Body of pancreas (tissue), 4 donors: ENCODE measurements around the gene POU3F1. TPM values are rescaled to one million over a fixed set of nuclear protein-coding genes. Genes with fewer than 3 reads are reported as not detected.

Experiments used
- ATAC-seq: fragments of 150-250 bp; one replicate; pipeline ENCODE4 v1.9.1; 2016
- DNase-seq, 4 donors: peaks; one replicate each; pipeline ENCODE4 v3.0.0-alpha.2; 2019
- H3K27ac ChIP-seq, 4 donors: fragments of 200-600 bp; sonication (generic); 1 replicate in 3 of 4; 2 replicates in 1 of 4; pipeline versions ENCODE4 v1.5.1 to v1.6.1; 2016 to 2019; ENCODE audit warnings: mild to moderate bottlenecking in 1 of 4, mixed read lengths in 1 of 4, moderate library complexity in 1 of 4
- H3K27me3 ChIP-seq, 2 donors: fragments of 200-600 bp; sonication (generic); one replicate each; pipeline ENCODE4 v1.6.0; 2016; ENCODE audit warnings: mild to moderate bottlenecking in 1 of 2
- H3K36me3 ChIP-seq, 2 donors: fragments of 200-600 bp; sonication (generic); replicated peaks in 1 of 2; 2 replicates each; pipeline ENCODE4 v1.5.1; 2016; ENCODE audit warnings: low read depth in 2 of 2; ENCODE audit not compliant: insufficient read depth in 1 of 2
- H3K4me1 ChIP-seq: fragments of 200-600 bp; sonication (generic); one replicate; pipeline ENCODE4 v1.6.0; 2016
- H3K4me3 ChIP-seq, 2 donors: fragments of 200-600 bp; sonication (generic); 1 replicate in 1 of 2; 2 replicates in 1 of 2; pipeline ENCODE4 v1.5.1; 2016 to 2019
- H3K9me3 ChIP-seq, 3 donors: fragments of 200-600 bp; sonication (generic); 1 replicate in 2 of 3; 2 replicates in 1 of 3; pipeline ENCODE4 v1.5.1; 2016
- POLR2A ChIP-seq, 3 donors: fragments of 450-650 bp; IDR thresholded peaks; one replicate each; pipeline ENCODE4 v1.6.1; 2016; ENCODE audit warnings: antibody characterized with exemption in 3 of 3, mild to moderate bottlenecking in 2 of 3
- WGBS, 2 donors: methylation state at CpG; one replicate each; pipeline ENCODE4 v1.1.5; 2017; 5-methylcytosine and 5-hydroxymethylcytosine counted together
- intact Hi-C: fragments of 100-400 bp; cut with DNase I; formaldehyde crosslinking; loops from one replicate; pipeline ENCODE4 v1.15.1; 2023
- microRNA-seq, 2 donors: library from miRNA; unstranded; fragments of <30 nt; microRNA quantifications; one replicate each; pipeline ENCODE4, GENCODE V29; 2016; ENCODE audit warnings: borderline number of aligned reads in 2 of 2, borderline replicate concordance in 2 of 2
- small RNA-seq: library from RNA; depleted of rRNA; stranded (forward); fragments of <200 nt; gene quantifications from one replicate; pipeline ENCODE3, GENCODE V24; 2016
- total RNA-seq, 2 donors: library from RNA; depleted of rRNA; stranded (reverse); fragments of >200 nt; gene quantifications; one replicate each; pipeline ENCODE4 v1.1.0, GENCODE V29; 2016
- TF ChIP-seq, protein P1 (sequence below), 7 experiments: fragments of 450-650 bp in 4 of 7; fragments of 200-600 bp in 3 of 7; sonication (generic) in 3 of 7; IDR thresholded peaks; one replicate each; pipeline ENCODE4 v1.5.1; 2016 to 2019; ENCODE audit warnings: antibody characterized with exemption in 7 of 7

POU3F1 gene
- total RNA-seq, 2 donors from 2014 or later, result not detected

DNA sequence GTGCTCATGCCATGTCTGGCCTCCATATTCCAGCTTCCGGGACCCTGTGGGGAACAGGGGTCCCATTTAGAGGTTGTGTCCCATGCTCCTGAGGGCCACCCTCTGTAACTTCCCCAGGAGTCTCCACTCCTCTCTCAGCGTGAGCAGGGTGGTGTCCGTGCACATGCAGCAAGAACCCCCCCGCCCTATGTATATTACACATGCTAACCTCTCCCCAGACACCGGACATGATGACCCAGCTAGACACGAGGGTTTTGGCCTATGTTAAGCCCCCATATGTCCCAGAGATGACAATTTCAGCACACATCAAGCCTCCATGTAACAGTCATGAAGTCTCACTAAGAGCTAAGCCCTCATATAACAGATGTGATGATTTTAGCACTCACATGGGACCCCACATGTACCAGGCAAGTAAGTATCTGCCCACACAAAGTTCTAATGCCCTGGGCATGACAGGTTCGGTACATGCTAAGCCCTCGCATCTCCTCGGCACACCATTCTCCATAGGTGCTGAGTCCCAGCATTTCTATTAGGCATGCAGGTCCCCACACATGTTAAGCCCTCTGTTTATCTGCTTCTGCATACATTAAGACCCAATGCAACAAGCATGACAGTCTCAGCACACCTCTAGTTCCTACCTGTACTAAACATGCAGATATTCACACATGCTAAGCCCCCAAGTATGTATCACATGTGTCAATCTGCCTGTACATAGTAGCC is 48.3 kb downstream of the POU3F1 start:
- intact Hi-C loops, result no loop called here
- no peaks in the 10 kb centered on the region for H3K9me3 ChIP-seq
- H3K36me3 ChIP-seq, result no peaks in the 10 kb centered on the region
- DNase-seq (no peak), ATAC-seq (no peak)
- no peaks in the 10 kb centered on the region for H3K27me3 ChIP-seq
- WGBS, 2 donors, result 77 to 93% methylated on average over 3 to 8 of the region's 9 CpGs
- H3K4me3 ChIP-seq, result no peak overlapping the region
- peak overlapping the region in 1 of 4 donors; percentile 73 for H3K27ac ChIP-seq
- no peak for TF ChIP-seq POLR2A (IDR thresholded peaks at IDR 0.05)
- TF ChIP-seq, protein P1, sequence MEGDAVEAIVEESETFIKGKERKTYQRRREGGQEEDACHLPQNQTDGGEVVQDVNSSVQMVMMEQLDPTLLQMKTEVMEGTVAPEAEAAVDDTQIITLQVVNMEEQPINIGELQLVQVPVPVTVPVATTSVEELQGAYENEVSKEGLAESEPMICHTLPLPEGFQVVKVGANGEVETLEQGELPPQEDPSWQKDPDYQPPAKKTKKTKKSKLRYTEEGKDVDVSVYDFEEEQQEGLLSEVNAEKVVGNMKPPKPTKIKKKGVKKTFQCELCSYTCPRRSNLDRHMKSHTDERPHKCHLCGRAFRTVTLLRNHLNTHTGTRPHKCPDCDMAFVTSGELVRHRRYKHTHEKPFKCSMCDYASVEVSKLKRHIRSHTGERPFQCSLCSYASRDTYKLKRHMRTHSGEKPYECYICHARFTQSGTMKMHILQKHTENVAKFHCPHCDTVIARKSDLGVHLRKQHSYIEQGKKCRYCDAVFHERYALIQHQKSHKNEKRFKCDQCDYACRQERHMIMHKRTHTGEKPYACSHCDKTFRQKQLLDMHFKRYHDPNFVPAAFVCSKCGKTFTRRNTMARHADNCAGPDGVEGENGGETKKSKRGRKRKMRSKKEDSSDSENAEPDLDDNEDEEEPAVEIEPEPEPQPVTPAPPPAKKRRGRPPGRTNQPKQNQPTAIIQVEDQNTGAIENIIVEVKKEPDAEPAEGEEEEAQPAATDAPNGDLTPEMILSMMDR (IDR thresholded peaks at IDR 0.05), result no peak
- peaks cover 33% of the 10 kb centered on the region for H3K4me1 ChIP-seq

DNA sequence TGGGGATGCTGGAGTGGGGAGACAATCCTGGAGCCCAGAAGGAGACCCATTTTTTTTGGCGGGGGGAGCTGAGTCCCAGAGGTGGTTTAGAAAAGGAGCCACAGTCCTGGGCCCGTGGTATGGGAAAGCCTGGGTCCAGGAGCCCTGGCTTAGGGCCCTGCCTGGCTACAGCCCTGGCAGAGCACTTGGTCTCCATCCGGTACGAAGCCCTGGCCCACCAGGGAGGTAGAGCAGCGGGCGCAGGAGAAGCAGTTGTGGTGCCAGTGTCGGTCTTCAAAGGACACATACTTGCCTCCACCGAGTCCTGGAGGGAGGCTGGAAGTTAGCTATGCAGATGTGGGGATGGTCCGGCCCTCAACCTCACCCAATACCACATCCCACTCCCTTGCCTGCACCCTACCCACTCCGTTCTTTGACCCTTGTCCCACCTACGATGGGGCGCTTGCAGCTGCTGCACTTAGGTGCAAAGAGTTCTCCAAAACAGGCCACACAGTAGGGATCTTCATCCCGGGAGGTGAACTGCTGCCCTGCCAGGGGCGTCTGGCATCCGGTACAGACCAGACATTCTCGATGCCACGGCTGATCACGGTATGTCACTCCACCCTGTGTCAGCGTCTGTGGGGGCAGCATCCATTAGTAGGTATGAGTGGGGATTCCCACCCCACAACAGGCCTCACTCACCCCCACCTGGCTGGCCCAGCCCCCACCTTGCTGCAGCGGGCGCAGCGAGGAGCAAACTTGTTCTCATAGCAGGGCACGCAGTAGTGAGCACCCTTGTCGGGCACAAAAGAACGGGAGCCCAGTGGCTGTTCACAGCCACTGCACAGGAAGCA is 49.1 kb downstream of the POU3F1 start:
- no peak overlapping the region for H3K4me3 ChIP-seq
- DNase-seq (no peak), ATAC-seq (no peak)
- intact Hi-C loops, result no loop called here
- no peaks in the 10 kb centered on the region for H3K27me3 ChIP-seq
- 87 to 88% methylated on average over 19 to 25 of the region's 25 CpGs for WGBS, 2 donors
- peaks cover 33% of the 10 kb centered on the region for H3K4me1 ChIP-seq
- no peaks in the 10 kb centered on the region for H3K9me3 ChIP-seq
- TF ChIP-seq, protein P1 (IDR thresholded peaks at IDR 0.05), result no peak
- no peak for TF ChIP-seq POLR2A (IDR thresholded peaks at IDR 0.05)
- H3K36me3 ChIP-seq, result no peaks in the 10 kb centered on the region
- peak overlapping the region in 2 of 4 donors; percentile 56 to 78 for H3K27ac ChIP-seq

DNA sequence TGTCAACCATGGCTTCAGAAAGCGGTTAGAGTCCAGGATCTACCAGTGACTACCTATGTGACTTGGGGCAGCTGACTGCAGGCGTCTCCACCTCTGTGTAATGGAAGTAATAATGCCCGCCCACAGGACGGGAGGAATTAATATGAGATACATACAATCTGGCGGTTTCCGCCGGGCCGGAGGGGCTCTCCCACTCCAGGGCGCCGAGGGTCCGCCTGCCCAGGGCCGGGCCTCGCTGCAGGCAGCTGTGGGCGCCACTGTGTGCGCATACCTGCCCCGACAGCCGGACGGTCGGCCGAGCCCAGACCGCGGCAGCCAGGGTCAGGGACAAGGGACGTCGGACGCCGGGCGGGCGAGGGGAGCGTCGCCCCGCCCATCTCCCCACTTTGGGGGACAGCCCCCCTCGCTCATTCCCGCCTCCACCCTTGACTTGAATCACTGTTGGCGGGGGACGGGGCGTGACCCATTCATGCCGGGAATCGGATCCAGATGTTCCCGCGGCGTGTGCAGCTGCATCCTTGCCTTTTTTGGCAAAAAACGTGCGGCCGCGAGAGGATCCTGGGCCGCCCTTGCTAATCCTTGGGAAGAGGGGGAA is 50.7 kb downstream of the POU3F1 start:
- Histone ChIP-seq H3K9me3 (no peaks in the 10 kb centered on the region), H3K4me1 (peaks cover 28% of the 10 kb centered on the region), H3K27me3 (no peaks in the 10 kb centered on the region), H3K27ac (peak overlapping the region; percentile 54 to 80 (median 71)), H3K4me3 (peak overlapping the region in 1 of 2 donors; percentile 8), H3K36me3 (no peaks in the 10 kb centered on the region)
- TF ChIP-seq POLR2A (IDR thresholded peaks at IDR 0.05), result peak; percentile 18 to 73 (median 49)
- TF ChIP-seq, protein P1 (IDR thresholded peaks at IDR 0.05), result no peak
- intact Hi-C loops, result no loop called here
- peak; percentile 69 for ATAC-seq
- DNase-seq, result peak; percentile 54 to 75 (median 65)
- WGBS, 2 donors, result 10% methylated on average over 13 to 45 of the region's 46 CpGs

DNA sequence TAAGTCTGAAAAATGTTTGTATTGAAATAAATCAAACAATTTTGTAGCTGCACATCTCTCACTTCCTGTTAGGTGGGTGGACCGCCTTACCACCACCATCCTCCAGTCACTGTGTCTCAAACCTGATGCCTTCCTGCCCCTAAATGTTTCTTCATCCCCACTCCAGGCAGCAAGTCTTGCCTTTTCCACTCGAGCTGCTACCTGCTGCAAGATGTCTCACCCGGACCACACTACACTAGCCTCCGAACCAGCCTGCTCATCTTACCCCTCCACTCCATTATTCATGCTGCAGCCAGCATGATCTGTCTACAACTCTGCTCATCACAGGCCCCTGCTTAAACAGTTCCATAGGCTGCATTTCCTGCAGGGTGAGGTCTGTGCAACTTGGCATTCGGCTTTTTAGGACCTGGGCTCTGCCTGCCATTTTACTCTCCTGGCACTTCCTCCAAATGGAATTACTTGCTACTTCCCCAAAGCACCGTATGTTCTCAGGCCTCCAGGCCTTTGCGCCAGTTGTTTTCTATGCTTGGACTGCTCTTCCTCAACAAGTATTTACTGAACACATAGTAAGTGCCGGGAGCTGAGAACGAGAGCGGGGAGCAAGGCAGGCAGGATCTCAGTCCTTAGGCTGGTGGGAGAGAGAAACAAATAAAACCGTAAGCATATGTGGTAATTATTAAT is 51.6 kb downstream of the POU3F1 start:
- H3K27me3 ChIP-seq, result no peaks in the 10 kb centered on the region
- peaks cover 21% of the 10 kb centered on the region for H3K4me1 ChIP-seq
- H3K9me3 ChIP-seq, result no peaks in the 10 kb centered on the region
- no peaks in the 10 kb centered on the region for H3K36me3 ChIP-seq
- TF ChIP-seq POLR2A (IDR thresholded peaks at IDR 0.05), result no peak
- TF ChIP-seq, protein P1 (IDR thresholded peaks at IDR 0.05), result no peak
- DNase-seq (no peak), ATAC-seq (peak; percentile 1)
- peak overlapping the region in 3 of 4 donors; percentile 48 to 80 (median 78) for H3K27ac ChIP-seq
- intact Hi-C loops, result no loop called here
- WGBS, 2 donors, result 64 to 70% methylated on average over 11 of the region's 11 CpGs
- H3K4me3 ChIP-seq, result no peak overlapping the region

Small RNA genes lying within 50 kb of the gene (microRNA-seq; reads per million reads assigned to microRNA genes)
- 0.47 to 0.90 reads per million in 2 donors for gene MIR3659

Small RNA genes lying within 50 kb of the gene (small RNA-seq; reads per million reads assigned to genes)
- gene MIR3659, result not detected

Other genes starting within 250 kb of the POU3F1 start
- 10 to 100 TPM; 26.2 to 71.9 TPM for gene C1orf122, start 239.0 kb downstream of the POU3F1 start, total RNA-seq
- 10 to 100 TPM in 1 of 2 donors, 1 to 10 TPM in 1; 6.2 to 11.9 TPM for gene YRDC, start 238.6 kb downstream of the POU3F1 start, total RNA-seq
- 1 to 10 TPM; 1.3 to 3.9 TPM for gene MTF1, start 187.2 kb downstream of the POU3F1 start, total RNA-seq
- gene INPP5B, start 99.7 kb downstream of the POU3F1 start, total RNA-seq, result 10 to 100 TPM; 11.5 to 13.5 TPM
- 10 to 100 TPM; 22.1 to 54.1 TPM for gene SF3A3, start 56.8 kb downstream of the POU3F1 start, total RNA-seq
- 1 to 10 TPM; 7.3 to 7.8 TPM for gene FHL3, start 41.3 kb downstream of the POU3F1 start, total RNA-seq
- gene UTP11, start 34.1 kb downstream of the POU3F1 start, total RNA-seq, result 10 to 100 TPM; 10.9 to 13.2 TPM